ENCODE measurements around the gene FUT4.
"Not testable (repeated sequence)": the region's sequence is repeated elsewhere in the genome, so short reads cannot be mapped to it uniquely, and the experiment has no call there.

FUT4 gene

DNA sequence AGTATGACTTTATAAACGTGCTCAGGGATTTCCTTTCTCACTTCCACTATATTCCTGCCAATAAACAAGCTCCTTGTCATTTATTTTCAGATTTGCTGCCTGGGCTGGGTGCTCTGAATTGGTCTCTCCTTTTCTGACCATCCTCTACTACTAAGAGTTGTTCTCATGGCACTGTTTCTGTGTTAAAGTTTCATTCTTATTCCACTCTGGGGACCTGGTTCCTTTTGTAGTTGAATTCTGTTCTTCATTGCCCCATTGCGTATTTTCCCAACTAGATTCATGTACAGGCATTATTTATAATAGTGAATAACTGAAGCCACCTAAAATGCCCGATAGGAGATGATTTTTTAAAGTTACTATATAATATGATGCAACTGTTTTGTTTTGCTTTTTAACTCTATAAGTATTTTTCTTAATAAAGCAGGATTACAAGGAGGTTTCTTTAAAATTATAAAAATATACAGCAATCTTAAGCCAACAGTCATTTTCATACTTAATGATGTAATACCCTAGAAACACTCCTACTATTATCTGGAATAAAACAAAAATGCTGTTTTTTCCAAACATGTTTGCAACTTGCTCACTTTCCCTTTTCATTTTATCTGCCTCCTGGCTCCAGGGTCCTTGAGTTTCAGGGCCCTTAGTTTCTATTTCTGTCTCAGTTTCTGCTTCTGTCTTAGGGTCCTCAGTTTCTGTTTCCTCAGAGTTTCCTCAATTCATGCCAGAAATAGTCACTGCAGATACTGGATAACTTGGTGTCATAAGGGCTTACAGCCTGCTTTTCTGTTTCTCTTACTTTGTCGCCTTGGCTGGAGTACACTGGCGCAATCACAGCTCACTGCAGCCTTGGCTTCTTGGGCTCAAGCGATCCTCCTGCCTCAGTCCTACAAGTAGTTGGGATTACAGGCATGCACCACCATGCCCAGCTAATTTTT is 9.8 kb upstream of the FUT4 start:
- DNase-seq = no peak

DNA sequence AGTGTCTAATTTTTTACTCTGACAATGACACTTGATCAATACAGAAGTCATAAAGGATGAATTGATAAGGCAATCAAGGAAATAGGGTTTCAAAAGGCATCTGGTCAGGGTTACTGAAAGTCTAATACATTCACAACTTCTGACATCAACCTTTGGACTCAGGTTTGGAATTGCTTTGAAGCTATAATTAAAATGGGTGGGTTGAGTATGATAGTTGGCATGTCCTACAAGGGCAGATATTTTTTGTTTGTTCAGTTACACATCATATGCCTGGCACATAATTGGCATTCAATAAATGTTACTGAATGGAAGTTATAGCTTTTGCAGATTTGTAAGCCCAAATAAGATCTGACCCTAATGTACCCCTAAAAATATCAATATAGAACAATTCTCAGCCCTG is 7.3 kb upstream of the FUT4 start:
- DNase-seq = no peak

GRCh38 chr11:94537031-94537600 is 6.6 kb upstream of the FUT4 start:
- no peak for DNase-seq

DNA sequence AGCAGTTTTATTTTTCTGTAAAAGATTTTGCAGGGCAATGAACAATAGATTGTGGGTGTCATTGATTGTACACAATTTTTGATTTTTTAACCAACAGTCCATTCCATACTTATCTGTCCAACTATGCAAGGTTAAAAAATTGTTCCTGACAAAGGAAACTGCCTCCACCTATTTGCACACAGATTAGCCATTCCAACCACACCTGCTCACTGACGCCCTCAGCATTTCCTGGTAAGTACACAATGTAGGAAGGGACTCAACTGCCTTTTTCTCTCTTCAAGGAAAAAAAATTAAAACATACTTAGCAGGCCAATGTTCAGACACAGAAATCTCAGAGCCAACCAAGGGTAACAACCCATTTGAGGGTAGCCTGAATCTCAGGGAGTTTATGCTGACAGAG is 4.3 kb upstream of the FUT4 start:
- DNase-seq = no peak

- no peak for DNase-seq
Observed at GRCh38 chr11:94544646-94545263, 1.0 kb downstream of the FUT4 start.

DNA sequence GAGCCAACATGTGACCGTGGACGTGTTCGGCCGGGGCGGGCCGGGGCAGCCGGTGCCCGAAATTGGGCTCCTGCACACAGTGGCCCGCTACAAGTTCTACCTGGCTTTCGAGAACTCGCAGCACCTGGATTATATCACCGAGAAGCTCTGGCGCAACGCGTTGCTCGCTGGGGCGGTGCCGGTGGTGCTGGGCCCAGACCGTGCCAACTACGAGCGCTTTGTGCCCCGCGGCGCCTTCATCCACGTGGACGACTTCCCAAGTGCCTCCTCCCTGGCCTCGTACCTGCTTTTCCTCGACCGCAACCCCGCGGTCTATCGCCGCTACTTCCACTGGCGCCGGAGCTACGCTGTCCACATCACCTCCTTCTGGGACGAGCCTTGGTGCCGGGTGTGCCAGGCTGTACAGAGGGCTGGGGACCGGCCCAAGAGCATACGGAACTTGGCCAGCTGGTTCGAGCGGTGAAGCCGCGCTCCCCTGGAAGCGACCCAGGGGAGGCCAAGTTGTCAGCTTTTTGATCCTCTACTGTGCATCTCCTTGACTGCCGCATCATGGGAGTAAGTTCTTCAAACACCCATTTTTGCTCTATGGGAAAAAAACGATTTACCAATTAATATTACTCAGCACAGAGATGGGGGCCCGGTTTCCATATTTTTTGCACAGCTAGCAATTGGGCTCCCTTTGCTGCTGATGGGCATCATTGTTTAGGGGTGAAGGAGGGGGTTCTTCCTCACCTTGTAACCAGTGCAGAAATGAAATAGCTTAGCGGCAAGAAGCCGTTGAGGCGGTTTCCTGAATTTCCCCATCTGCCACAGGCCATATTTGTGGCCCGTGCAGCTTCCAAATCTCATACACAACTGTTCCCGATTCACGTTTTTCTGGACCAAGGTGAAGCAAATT is 1.8 kb downstream of the FUT4 start:
- DNase-seq = peak; percentile 50

- DNase-seq = no peak
Observed at GRCh38 chr11:94546162-94546470, 2.4 kb downstream of the FUT4 start.

GRCh38 chr11:94546886-94547285 is 3.2 kb downstream of the FUT4 start:
- DNase-seq = no peak

DNA sequence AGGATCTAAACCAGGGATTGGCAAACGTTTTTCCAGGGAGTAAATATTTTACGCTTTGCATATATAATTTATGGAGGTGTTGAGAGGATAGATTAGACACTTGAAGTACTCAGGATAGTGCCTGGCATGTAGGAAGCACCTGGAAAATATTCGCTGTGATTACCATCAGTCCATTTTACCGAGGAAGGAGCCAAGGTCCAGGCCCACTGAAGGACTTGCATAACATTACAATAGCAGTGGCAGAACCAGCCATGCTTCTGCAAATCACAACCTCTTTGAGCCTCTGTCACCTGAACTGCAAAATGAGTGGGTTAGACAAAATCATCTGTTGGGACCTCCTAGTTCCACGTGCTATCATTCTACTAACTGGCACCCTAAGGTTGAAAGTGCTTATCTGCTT is 5.4 kb downstream of the FUT4 start:
- no peak for DNase-seq

DNA sequence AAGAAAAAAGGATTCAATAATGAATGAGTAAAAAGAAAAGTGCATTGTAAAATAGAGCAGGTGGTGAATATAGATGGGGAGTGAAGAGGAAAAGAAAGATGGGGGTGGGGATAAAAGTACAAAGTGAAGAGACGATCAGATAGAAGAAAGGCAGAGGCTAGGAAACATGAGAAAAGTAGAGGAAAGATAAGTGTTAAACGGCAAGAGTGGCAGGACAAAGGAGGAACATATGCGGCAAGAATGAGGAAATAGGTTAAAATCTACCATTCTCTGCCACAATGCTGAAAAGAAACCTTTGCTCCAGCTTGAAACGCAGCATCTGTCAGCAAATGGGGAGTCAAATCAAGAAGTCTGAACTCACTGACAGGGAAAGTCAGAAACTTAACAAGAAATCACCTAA is 6.8 kb downstream of the FUT4 start:
- no peak for DNase-seq

DNA sequence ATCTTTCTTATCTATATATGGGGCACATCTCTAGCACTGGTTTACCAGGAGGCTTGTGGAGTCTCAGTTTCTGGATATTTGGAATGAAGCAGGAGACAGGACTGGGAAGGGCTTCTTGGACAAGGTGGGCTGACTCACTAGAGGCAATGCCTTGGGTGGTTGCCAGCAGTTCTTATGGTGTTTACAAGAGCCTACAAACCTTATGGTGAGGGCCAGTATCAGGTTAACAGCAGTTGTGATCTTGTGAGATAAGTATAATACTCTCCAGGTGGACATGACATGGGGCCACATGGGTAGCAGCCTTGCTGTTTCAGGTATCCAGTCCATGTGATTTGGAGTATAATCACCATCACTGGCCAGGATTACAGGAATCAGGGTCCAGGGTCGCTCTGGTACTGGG is 10.2 kb downstream of the FUT4 start:
- DNase-seq = no peak

GRCh38 chr11:94555752-94556329 is 12.1 kb downstream of the FUT4 start:
- not testable (repeated sequence) for DNase-seq

- DNase-seq = no peak
Observed at GRCh38 chr11:94557421-94557820, 13.7 kb downstream of the FUT4 start.

DNA sequence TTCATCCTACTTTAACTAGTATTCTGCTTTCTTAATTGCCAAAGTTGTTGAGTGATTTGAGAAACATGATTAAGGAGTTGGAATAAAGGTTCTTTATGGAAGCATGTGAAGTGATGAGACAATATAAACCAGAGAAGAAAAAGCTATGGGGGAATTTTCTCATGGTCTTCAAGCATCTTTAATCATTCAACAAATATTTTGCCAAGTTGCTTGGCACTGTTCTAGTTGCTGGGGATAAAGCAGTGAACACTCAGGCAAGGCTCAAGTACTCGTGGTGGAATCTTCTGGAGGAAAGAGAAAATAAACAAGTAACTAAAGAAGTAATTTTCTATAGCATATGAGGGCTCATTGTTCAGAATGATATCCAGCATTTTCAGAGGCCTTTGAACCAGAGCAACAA is 14.3 kb downstream of the FUT4 start:
- DNase-seq = no peak

DNA sequence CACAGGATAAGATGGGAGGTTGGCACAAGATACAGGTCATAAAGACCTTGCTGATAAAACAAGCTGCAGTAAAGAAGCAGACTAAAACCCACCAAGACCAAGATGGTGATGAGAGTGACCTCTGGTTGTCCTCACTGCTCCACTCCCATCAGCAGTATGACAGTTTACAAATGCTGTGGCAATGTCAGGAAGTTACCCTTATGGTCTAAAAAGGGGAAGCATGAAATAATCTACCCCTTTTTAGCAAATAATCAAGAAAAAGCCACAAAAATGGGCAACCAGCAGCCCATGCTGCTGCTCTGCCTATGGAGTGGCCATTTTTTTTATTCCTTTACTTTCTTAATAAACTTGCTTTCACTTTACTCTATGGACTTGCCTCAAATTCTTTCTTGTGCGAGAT is 14.7 kb downstream of the FUT4 start:
- DNase-seq = no peak

DNA sequence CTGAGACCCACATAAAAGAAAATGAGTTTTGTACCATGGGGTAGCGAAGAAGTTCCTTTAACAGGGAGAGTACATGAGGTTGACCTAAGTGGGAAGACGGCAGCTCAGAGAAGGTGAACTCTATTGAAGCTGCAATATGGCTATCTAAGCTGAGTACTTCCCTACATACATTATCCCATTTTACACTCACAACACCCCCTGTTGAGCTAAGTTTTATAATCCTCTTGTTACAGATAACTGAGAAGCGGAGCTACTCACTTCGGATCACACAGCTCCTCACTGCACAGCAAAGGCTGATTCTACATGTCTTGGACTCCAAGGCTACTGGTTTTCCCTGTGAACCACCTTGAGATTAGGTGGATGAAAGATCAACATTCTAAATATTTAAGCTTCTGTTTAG is 15.2 kb downstream of the FUT4 start:
- no peak for DNase-seq

DNA sequence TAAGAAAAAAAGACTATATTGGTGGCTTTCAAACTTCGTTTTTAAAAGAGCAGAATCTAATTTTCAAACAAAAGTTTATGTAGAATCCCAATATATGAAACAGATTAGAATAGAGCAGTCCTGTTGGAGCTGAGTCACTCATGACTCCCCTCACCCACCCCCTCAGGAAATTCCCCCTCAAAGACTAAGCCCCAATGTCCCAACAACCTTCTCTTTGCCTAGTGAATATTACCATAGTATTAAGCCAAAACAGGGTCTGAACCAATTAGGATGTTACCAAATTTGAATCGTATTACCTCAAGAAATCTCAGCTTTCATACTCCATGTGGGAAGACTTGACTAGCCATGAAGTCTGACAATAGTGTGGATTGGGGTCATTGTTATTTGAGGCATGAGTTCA is 15.6 kb downstream of the FUT4 start:
- no peak for DNase-seq

- no peak for DNase-seq
Observed at GRCh38 chr11:94560834-94561233, 17.1 kb downstream of the FUT4 start.

- no peak for DNase-seq
Observed at GRCh38 chr11:94563176-94563847, 19.6 kb downstream of the FUT4 start.

DNA sequence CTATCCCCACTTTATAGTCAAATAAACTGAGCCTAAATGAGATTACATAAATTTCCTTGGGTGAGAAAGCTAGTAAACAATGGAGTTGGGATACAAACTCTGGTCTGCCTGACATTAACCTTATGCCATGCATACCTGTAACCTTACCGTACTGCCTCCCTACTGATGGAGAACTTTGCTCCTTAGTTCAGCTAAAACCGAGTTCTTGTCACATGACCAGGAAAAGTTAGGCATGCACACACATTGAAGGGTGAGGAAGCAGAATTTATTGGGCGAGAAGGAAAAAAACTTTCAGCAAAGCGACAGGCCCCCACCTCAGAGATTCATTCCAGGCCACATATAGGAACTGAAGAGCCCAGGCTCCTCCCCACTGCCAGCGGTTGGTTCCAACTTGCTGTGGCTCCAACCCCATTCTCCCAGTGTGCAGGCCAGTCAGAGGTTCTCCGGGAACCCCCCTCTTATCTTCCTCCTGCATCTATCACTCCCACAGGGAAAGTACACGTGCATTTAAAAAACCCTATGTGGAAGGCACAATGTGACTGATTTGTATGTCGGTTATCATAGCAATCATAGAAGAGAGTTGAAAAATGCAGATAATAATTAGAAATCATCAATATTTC is 20.2 kb downstream of the FUT4 start:
- DNase-seq = no peak

GRCh38 chr11:94567181-94567670 is 23.5 kb downstream of the FUT4 start, which contains the start of gene PIWIL4:
Gene PIWIL4 (plus strand): TSS chr11:94567368. CDS start chr11:94567519, 151 bp downstream.
- no peak for DNase-seq

- no peak for DNase-seq
Observed at GRCh38 chr11:94568200-94568599, 24.5 kb downstream of the FUT4 start.

All from activated CD8-positive, alpha-beta memory T cell treated with anti-CD3 and anti-CD28 coated beads, Interleukin-2, amount 50 U/mL, for 48 hours (primary cell).